H1 (cell line): ENCODE measurements around the gene SMG9. TPM values are rescaled to one million over a fixed set of nuclear protein-coding genes. Genes with fewer than 3 reads are reported as not detected.

Experiments used
- CTCF ChIA-PET: fragments of 300-600 bp; sonication (Branson Sonifier 250); formaldehyde crosslinking; loops from one replicate; lab custom pipeline; 2021; ENCODE audit not compliant: partially characterized antibody; lab: Charles Lee
- POLR2A ChIA-PET: fragments of 300-600 bp; sonication (Branson Sonifier 250); formaldehyde crosslinking; loops from one replicate; lab custom pipeline; 2021; ENCODE audit warnings: inconsistent platforms; ENCODE audit not compliant: partially characterized antibody; lab: Charles Lee
- DNase-seq, 2 experiments: peaks; one replicate each; pipeline versions ENCODE4 v3.0.0 to v3.0.0-alpha.2; 2010 to 2022; ENCODE audit warnings: low spot score in 2 of 2, low read depth in 1 of 2, mixed read lengths in 1 of 2
- FAIRE-seq: peaks from 2 replicates; lab custom pipeline; 2011; peaks lifted over from hg19 to GRCh38; lab: Jason Lieb, UNC
- H2AFZ ChIP-seq: 2 replicates; pipeline ENCODE4 v1.8.1; 2012; ENCODE audit warnings: low read length, inconsistent platforms
- H2AK5ac ChIP-seq: 2 replicates; pipeline ENCODE4 v1.6.1; 2013; ENCODE audit warnings: low read depth, low read length
- H2BK120ac ChIP-seq: replicated peaks from 2 replicates; pipeline ENCODE3; 2013; ENCODE audit warnings: low read depth, low read length, inconsistent platforms
- H2BK12ac ChIP-seq: 2 replicates; pipeline ENCODE4 v1.6.1; 2013; ENCODE audit warnings: low read depth, low read length
- H2BK15ac ChIP-seq: 2 replicates; pipeline ENCODE4 v1.6.1; 2013; ENCODE audit warnings: low read length
- H2BK20ac ChIP-seq: 2 replicates; pipeline ENCODE4 v1.6.1; 2013; ENCODE audit warnings: low read length
- H2BK5ac ChIP-seq: 2 replicates; pipeline ENCODE4 v1.6.1; 2013; ENCODE audit warnings: low read depth, low read length
- H3K14ac ChIP-seq: 2 replicates; pipeline ENCODE4 v1.6.1; 2013; ENCODE audit warnings: inconsistent platforms; ENCODE audit not compliant: insufficient read length
- H3K18ac ChIP-seq: 2 replicates; pipeline ENCODE4 v1.6.1; 2013; ENCODE audit warnings: low read length; ENCODE audit errors: extremely low read depth
- H3K23ac ChIP-seq: 2 replicates; pipeline ENCODE4 v1.6.1; 2013; ENCODE audit warnings: inconsistent platforms; ENCODE audit not compliant: insufficient read length
- H3K23me2 ChIP-seq: 2 replicates; pipeline ENCODE4 v1.6.1; 2013; ENCODE audit warnings: low read depth, low read length
- H3K27ac ChIP-seq: 2 replicates; pipeline ENCODE4 v1.6.1; 2011; ENCODE audit warnings: low read depth, low read length, inconsistent platforms
- H3K27me3 ChIP-seq, 4 experiments: replicated peaks in 1 of 4; 1 replicate in 1 of 4; 2 replicates in 3 of 4; pipeline versions ENCODE4 v1.6.1 to v1.8.1; 2011 to 2013; ENCODE audit warnings: low read length in 3 of 4, mild to moderate bottlenecking in 3 of 4, inconsistent platforms in 2 of 4, mixed read lengths in 2 of 4, moderate library complexity in 1 of 4; ENCODE audit not compliant: control insufficient read depth in 3 of 4, insufficient read depth in 3 of 4; ENCODE audit errors: extremely low read depth in 1 of 4
- H3K36me3 ChIP-seq, 4 experiments: 2 replicates each; pipeline versions ENCODE4 v1.6.1 to v1.8.1; 2011 to 2013; ENCODE audit warnings: mild to moderate bottlenecking in 4 of 4, low read length in 3 of 4, moderate library complexity in 2 of 4, control low read depth in 1 of 4, inconsistent platforms in 1 of 4; ENCODE audit not compliant: insufficient read depth in 4 of 4, control insufficient read depth in 2 of 4
- H3K4ac ChIP-seq: replicated peaks from 2 replicates; pipeline ENCODE3; 2013; ENCODE audit warnings: low read length, low read depth, mixed read lengths, inconsistent platforms; ENCODE audit not compliant: insufficient read length
- H3K4me1 ChIP-seq, 4 experiments: replicated peaks in 1 of 4; 1 replicate in 1 of 4; 2 replicates in 3 of 4; pipeline versions ENCODE4 v1.6.1 to v1.8.1; 2011 to 2013; ENCODE audit warnings: low read length in 3 of 4, inconsistent platforms in 2 of 4, mixed read lengths in 1 of 4; ENCODE audit not compliant: insufficient read depth in 4 of 4, control insufficient read depth in 3 of 4
- H3K4me2 ChIP-seq, 2 experiments: 2 replicates each; pipeline versions ENCODE4 v1.6.1 to v1.8.1; 2011 to 2013; ENCODE audit warnings: low read depth in 2 of 2, low read length in 2 of 2, control low read depth in 1 of 2, inconsistent platforms in 1 of 2, mild to moderate bottlenecking in 1 of 2; ENCODE audit not compliant: insufficient read depth in 1 of 2
- H3K4me3 ChIP-seq, 4 experiments: fragments of 200-600, 300-600 bp in 1 of 4; sonication (generic), shearing (Covaris generic), sonication (Bioruptor Twin) in 1 of 4; 2 replicates each; pipeline versions ENCODE4 v1.5.1 to v1.8.1; 2011 to 2016; ENCODE audit warnings: low read length in 4 of 4, low read depth in 3 of 4, control low read depth in 2 of 4, inconsistent platforms in 2 of 4, mild to moderate bottlenecking in 2 of 4, mixed read lengths in 1 of 4, moderate library complexity in 1 of 4; ENCODE audit not compliant: insufficient read depth in 2 of 4; ENCODE audit errors: extremely low read depth in 1 of 4
- H3K56ac ChIP-seq: replicated peaks from 2 replicates; pipeline ENCODE3; 2013; ENCODE audit warnings: low read depth, mild to moderate bottlenecking, mixed read lengths, low read length, inconsistent platforms; ENCODE audit not compliant: insufficient read length
- H3K79me1 ChIP-seq: 2 replicates; pipeline ENCODE4 v1.6.1; 2013; ENCODE audit warnings: low read depth, low read length, control low read depth
- H3K79me2 ChIP-seq, 2 experiments: 2 replicates each; pipeline versions ENCODE4 v1.6.1 to v1.8.1; 2012 to 2013; ENCODE audit warnings: low read length in 2 of 2, mild to moderate bottlenecking in 2 of 2, inconsistent platforms in 1 of 2; ENCODE audit not compliant: insufficient read depth in 2 of 2, control insufficient read depth in 1 of 2
- H3K9ac ChIP-seq, 4 experiments: replicated peaks in 1 of 4; 1 replicate in 1 of 4; 2 replicates in 3 of 4; pipeline versions ENCODE4 v1.6.1 to v1.8.1; 2011 to 2013; ENCODE audit warnings: low read depth in 3 of 4, low read length in 3 of 4, control low read depth in 2 of 4, mild to moderate bottlenecking in 2 of 4, moderate library complexity in 2 of 4, inconsistent platforms in 1 of 4; ENCODE audit errors: extremely low read depth in 1 of 4
- H3K9me3 ChIP-seq, 2 experiments: 2 replicates each; pipeline versions ENCODE4 v1.6.1 to v1.8.1; 2012 to 2013; ENCODE audit warnings: mild to moderate bottlenecking in 2 of 2, moderate library complexity in 2 of 2, control low read depth in 1 of 2, inconsistent platforms in 1 of 2, low read depth in 1 of 2, low read length in 1 of 2, mixed read lengths in 1 of 2; ENCODE audit not compliant: insufficient read depth in 2 of 2
- H4K20me1 ChIP-seq, 2 experiments: replicated peaks in 1 of 2; 2 replicates each; pipeline versions ENCODE3 to v1.8.1; 2011 to 2013; ENCODE audit warnings: inconsistent platforms in 2 of 2, low read length in 2 of 2, mild to moderate bottlenecking in 1 of 2; ENCODE audit not compliant: insufficient read depth in 2 of 2, control insufficient read depth in 1 of 2
- H4K5ac ChIP-seq: 2 replicates; pipeline ENCODE4 v1.6.1; 2013; ENCODE audit warnings: low read length, low read depth, mixed read lengths, inconsistent platforms; ENCODE audit not compliant: insufficient read length
- H4K8ac ChIP-seq: 2 replicates; pipeline ENCODE4 v1.8.0; 2013; ENCODE audit warnings: mild to moderate bottlenecking, moderate library complexity, low read length, inconsistent platforms; ENCODE audit not compliant: insufficient read depth; ENCODE audit errors: extremely low read depth
- H4K91ac ChIP-seq: replicated peaks from 2 replicates; pipeline ENCODE3; 2013; ENCODE audit warnings: low read length, mixed read lengths, inconsistent platforms; ENCODE audit not compliant: insufficient read length
- ASH2L ChIP-seq: fragments of 200-600, 300-600 bp; sonication (generic); IDR thresholded peaks from one replicate; pipeline ENCODE4 v1.7.1; 2017; ENCODE audit warnings: low read length
- CTBP2 ChIP-seq: IDR thresholded peaks from 2 replicates; pipeline ENCODE4 v1.7.0; 2011; ENCODE audit warnings: borderline replicate concordance, mild to moderate bottlenecking, moderate library complexity, mixed read lengths, low read length; ENCODE audit not compliant: insufficient read depth, insufficient read length
- WGBS, 2 experiments: shearing (Covaris generic) in 1 of 2; methylation state at CpG; one replicate each; pipeline versions ENCODE4 v1.1.6 to v1.1.7; 2013 to 2015; ENCODE audit warnings: low lambda C conversion rate in 2 of 2, mixed read lengths in 2 of 2, inconsistent platforms in 1 of 2, low coverage in 1 of 2, missing lambda C conversion rate in 1 of 2; ENCODE audit not compliant: insufficient replicate concordance in 2 of 2, insufficient coverage in 1 of 2, insufficient read length in 1 of 2; ENCODE audit errors: extremely low coverage in 1 of 2, missing lambda C conversion rate in 1 of 2; 5-methylcytosine and 5-hydroxymethylcytosine counted together
- polyA plus RNA-seq, 7 experiments: library from polyadenylated mRNA; depleted of rRNA in 3 of 7; stranded (reverse) in 5 of 7; unstranded in 2 of 7; fragments of >200 nt in 5 of 7; fragments of 200-250 nt in 2 of 7; gene quantifications; 1 replicate in 5 of 7; 2 replicates in 1 of 7; 4 replicates in 1 of 7; pipeline versions ENCODE4 v1.2.1 to v1.2.3, GENCODE V29; 2011 to 2013; ENCODE audit warnings: missing spikeins in 2 of 7, mixed read lengths in 2 of 7
- total RNA-seq: library from RNA; stranded (reverse); fragmentation: NEBNext Ultra II Directional; extraction: Animal tissue kit (Norgen Biotek cat#: 25700); gene quantifications from 2 replicates; pipeline ENCODE4 v1.2.1, GENCODE V29; 2021

Gene SMG9
- total and polyA plus RNA-seq, 2 of the 8 experiments (the other 6 are each of a cell fraction or from before 2014, with no cell fraction given) = 20.4 to 28.7 TPM

DNA sequence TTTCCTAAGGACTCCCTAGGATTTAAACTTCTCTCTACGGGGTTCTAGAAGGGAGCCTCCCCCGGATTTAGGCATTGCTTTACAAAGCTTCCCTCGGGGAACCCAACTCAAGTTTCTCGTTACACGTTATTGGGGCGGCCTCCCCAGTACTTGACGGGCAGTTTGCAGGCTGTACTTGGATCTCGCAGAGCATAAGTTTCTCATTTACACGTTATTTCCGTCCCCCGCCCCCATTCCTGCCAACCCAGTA lies 584 bp downstream of the SMG9 start:
- peak overlapping the region; percentile 72 for H3K56ac ChIP-seq
- FAIRE-seq = no peak
- WGBS, 2 experiments = 2% methylated on average over 9 of the region's 11 CpGs; no CpG with 5 or more reads in 1 of the 2 experiments
- H3K4ac ChIP-seq = no peak overlapping the region
- H3K9me3 ChIP-seq = no peaks in the 10 kb centered on the region
- H3K4me2 ChIP-seq = peak overlapping the region; percentile 77 to 88
- no peak overlapping the region for H3K14ac ChIP-seq
- no peak overlapping the region for H2BK20ac ChIP-seq
- no peak overlapping the region for H2BK12ac ChIP-seq
- peaks cover 4% of the 10 kb centered on the region; the same call in 1 of the 2 replicates for H3K23me2 ChIP-seq
- TF ChIP-seq CTBP2 (no peak), ASH2L (peak; percentile 46)
- H3K79me1 ChIP-seq = peaks cover 3% of the 10 kb centered on the region; the same call in 1 of the 2 replicates
- 0 out of 2 replicates have a peak overlapping the region, but pooled peaks have one; percentile 13 for H3K27ac ChIP-seq
- peaks cover 3 to 13% (median 10%) of the 10 kb centered on the region in 4 experiments; a peak in 7 of 8 replicates for H3K36me3 ChIP-seq
- peak overlapping the region; percentile 50 for H4K91ac ChIP-seq
- H4K5ac ChIP-seq = peak overlapping the region; percentile 75
- ChIA-PET POLR2A (interaction anchor here (0.7 to 5.4 kb wide), 9 partner anchors 9 to 86 kb away, joined by 3 to 33 read pairs (median 4); no protein-coding TSS in a partner anchor), CTCF (interaction anchor here (0.6 to 30.4 kb wide), 3 partner anchors 10 to 820 kb away, joined by 3 to 703 read pairs (median 64); partner anchors contain the start of gene KCNN4)
- no peak overlapping the region for H3K23ac ChIP-seq
- H2AFZ ChIP-seq = no peak overlapping the region
- peak overlapping the region; percentile 56; the same call in 1 of the 2 replicates for H3K18ac ChIP-seq
- H2BK5ac ChIP-seq = no peak overlapping the region
- peaks cover 0 to 13% of the 10 kb centered on the region in 2 experiments; a peak in 1 of 4 replicates for H3K79me2 ChIP-seq
- no peaks in the 10 kb centered on the region; a peak in 1 of 7 replicates for H3K4me1 ChIP-seq
- no peak overlapping the region for H2BK120ac ChIP-seq
- H3K27me3 ChIP-seq = no peaks in the 10 kb centered on the region
- H3K4me3 ChIP-seq = peak overlapping the region; percentile 67 to 88 (median 76)
- H2AK5ac ChIP-seq = no peak overlapping the region
- no peaks in the 10 kb centered on the region for H4K20me1 ChIP-seq
- H3K9ac ChIP-seq = peak overlapping the region in 3 of 4 experiments; percentile 21 to 42 (median 33); a peak in 3 of 7 replicates
- no peak overlapping the region for H2BK15ac ChIP-seq
- H4K8ac ChIP-seq = no peak overlapping the region
- no peak for DNase-seq
